22Rv1 (cell line): Measurements from ENCODE around the gene ARL15.
"Not testable (repeated sequence)": the region's sequence is repeated elsewhere in the genome, so short reads cannot be mapped to it uniquely, and the experiment has no call there.

Experiments
- H3K27ac ChIP-seq: fragments of 450-650 bp; 2 replicates; pipeline ENCODE4 v1.5.1; 2017
- CTCF ChIP-seq: fragments of 450-650 bp; IDR thresholded peaks from 2 replicates; pipeline ENCODE4 v1.5.1; 2017; ENCODE audit warnings: mild to moderate bottlenecking
- ZFX ChIP-seq: fragments of 450-650 bp; IDR thresholded peaks from 2 replicates; pipeline ENCODE4 v1.6.1; 2017; ENCODE audit warnings: antibody characterized with exemption, borderline replicate concordance

The ARL15 gene

GRCh38 chr5:53983568-53984460, 326.6 kb downstream of the ARL15 start:
- no peak for TF ChIP-seq ZFX
- no peak for TF ChIP-seq CTCF

GRCh38 chr5:53982319-53982718, 328.1 kb downstream of the ARL15 start:
- H3K27ac ChIP-seq, result not testable (repeated sequence)

More at GRCh38 chr5:53983568-53984460, 326.6 kb downstream of the ARL15 start:
- no peak overlapping the region for H3K27ac ChIP-seq

- TF ChIP-seq CTCF (no peak), ZFX (no peak)
- no peak overlapping the region for H3K27ac ChIP-seq
Measured at GRCh38 chr5:53980061-53980460, 330.3 kb downstream of the ARL15 start.

GRCh38 chr5:53974021-53974420, 336.4 kb downstream of the ARL15 start:
- no peak overlapping the region for H3K27ac ChIP-seq
- TF ChIP-seq CTCF, result no peak

GRCh38 chr5:53972314-53972713, 338.1 kb downstream of the ARL15 start:
- no peak overlapping the region for H3K27ac ChIP-seq
- TF ChIP-seq CTCF (no peak), ZFX (no peak)

GRCh38 chr5:53971551-53971950, 338.8 kb downstream of the ARL15 start:
- TF ChIP-seq CTCF, result no peak
- TF ChIP-seq ZFX, result no peak
- H3K27ac ChIP-seq, result no peak overlapping the region

- H3K27ac ChIP-seq, result no peak overlapping the region
- TF ChIP-seq ZFX (no peak), CTCF (no peak)
Measured at GRCh38 chr5:53971131-53971530, 339.2 kb downstream of the ARL15 start.
